ENCODE data around the gene TAF1C. TPM values are rescaled to one million over a fixed set of nuclear protein-coding genes. Genes with fewer than 3 reads are reported as not detected.

Gene TAF1C
- total RNA-seq, 1 experiment from 2014 or later, result 31.9 TPM

DNA sequence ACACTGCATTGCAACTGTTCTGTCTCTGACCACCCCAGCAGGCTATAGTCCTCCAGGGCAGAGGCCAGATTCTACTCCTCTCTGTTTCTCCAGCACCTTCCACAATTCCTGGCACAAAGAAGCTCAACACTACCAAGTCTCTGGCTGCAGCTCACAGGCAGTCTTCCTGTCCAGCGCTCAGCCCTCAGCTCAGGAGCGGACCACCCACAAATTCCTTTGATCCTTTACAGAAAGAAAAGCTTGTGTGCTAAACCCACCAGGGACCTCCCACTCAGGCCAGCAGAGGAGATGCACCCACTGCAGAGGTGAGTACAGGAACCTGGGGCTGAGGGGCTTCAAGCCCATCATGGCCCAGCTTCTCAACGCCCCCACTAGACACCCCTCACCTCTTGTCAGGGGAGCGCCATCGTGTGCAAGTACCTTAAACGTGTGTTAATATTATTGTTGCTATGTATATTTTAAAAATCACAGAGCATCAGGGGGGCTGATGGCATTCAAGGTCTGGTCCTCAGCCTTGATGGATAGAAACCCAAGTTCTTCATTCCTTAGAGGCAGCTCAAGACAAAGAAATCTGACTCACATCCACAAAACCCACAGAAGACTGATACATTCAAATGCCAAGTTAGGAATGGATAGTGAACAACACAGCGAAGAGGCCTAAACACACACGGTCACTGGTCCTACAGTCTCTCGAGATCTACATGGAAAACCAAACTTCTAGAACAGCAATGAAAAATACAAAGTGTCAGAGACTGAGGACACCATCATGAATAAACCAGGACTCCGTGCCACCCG lies 50.3 kb downstream of the TAF1C start:
- ATAC-seq (no peak), DNase-seq (ENCODE audit: low read depth, low spot score) (no peak)
- in situ Hi-C loops (cut with HindIII; ENCODE audit: low pct_unique_long_range_greater_than_20kb, low sequenced_read_pairs) (no loop called here), intact Hi-C loops (cut with micrococcal nuclease; ENCODE audit: unreplicated experiment) (no loop called here)
- H3K4me3 ChIP-seq (ENCODE audit: low read depth in 2 of 2, low read length in 2 of 2), result no peak overlapping the region
- no peaks in the 10 kb centered on the region for H3K36me3 ChIP-seq (ENCODE audit: control insufficient read depth, insufficient read depth, low read length)
- TF ChIP-seq TCF7L2 (IDR thresholded peaks at IDR 0.05; ENCODE audit: low read depth, low read length) (no peak), POLR2AphosphoS5 (IDR thresholded peaks at IDR 0.05; ENCODE audit: low read depth, low read length) (no peak)
- no peaks in the 10 kb centered on the region for H3K27me3 ChIP-seq (ENCODE audit: control insufficient read depth, insufficient read depth, low read length)
- ChIA-PET POLR2A (no interaction called here), CTCF (no interaction called here)
- H3K9me3 ChIP-seq (ENCODE audit: control insufficient read depth, insufficient read depth, low read depth, low read length), result no peaks in the 10 kb centered on the region
- H3K4me1 ChIP-seq (ENCODE audit: control insufficient read depth, insufficient read depth, low read length), result no peaks in the 10 kb centered on the region; the same call in 1 of the 2 replicates
- no peak overlapping the region for H3K27ac ChIP-seq (ENCODE audit: low read length)
- no TSS peak for BruUV-seq (replicated peaks)

DNA sequence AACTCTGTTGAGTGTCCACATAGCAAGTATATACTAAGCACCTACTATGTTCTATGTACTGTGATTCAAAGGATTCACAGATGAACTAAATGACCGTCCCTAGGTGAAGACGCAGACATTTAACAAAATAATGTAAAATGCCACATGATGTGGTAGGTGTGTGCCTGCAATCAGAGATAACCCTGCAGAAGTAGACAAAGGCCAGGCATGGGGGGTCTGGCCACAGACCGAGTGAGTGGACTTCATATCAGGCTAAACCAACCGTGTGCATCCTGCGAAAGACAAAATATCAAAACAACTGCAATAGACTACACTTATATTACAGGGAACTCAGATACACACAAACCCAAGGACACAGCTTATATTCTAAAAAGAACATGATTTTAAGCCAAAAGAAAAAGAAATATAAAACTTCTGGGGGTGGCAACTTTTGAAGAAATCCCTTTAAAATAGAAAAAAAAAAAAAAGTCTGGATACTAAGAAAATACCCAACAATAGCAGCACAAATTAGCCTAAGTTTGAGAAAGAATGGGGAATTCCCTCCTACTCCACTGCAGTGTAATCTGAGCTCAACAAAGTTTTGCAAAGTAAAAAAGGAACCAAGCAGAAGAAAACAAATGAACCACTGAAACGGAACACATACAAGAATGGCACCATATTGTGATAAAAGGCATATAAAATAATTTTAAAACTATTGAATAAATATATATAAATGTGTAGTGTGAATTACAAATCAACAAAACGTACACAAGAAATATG lies 54.2 kb downstream of the TAF1C start:
- BruUV-seq (replicated peaks), result no TSS peak
- Histone ChIP-seq H3K27me3 (ENCODE audit: control insufficient read depth, insufficient read depth, low read length) (no peaks in the 10 kb centered on the region), H3K27ac (ENCODE audit: low read length) (no peak overlapping the region), H3K9me3 (ENCODE audit: control insufficient read depth, insufficient read depth, low read depth, low read length) (no peaks in the 10 kb centered on the region), H3K36me3 (ENCODE audit: control insufficient read depth, insufficient read depth, low read length) (no peaks in the 10 kb centered on the region), H3K4me1 (ENCODE audit: control insufficient read depth, insufficient read depth, low read length) (no peaks in the 10 kb centered on the region), H3K4me3 (ENCODE audit: low read depth in 2 of 2, low read length in 2 of 2) (no peak overlapping the region)
- DNase-seq (ENCODE audit: low read depth, low spot score) (no peak), ATAC-seq (no peak)
- POLR2A ChIA-PET, result no interaction called here
- intact Hi-C loops (cut with micrococcal nuclease; ENCODE audit: unreplicated experiment) (no loop called here), in situ Hi-C loops (cut with HindIII; ENCODE audit: low pct_unique_long_range_greater_than_20kb, low sequenced_read_pairs) (no loop called here)
- CTCF ChIA-PET, result no interaction called here
- TF ChIP-seq TCF7L2 (IDR thresholded peaks at IDR 0.05; ENCODE audit: low read depth, low read length) (no peak), CTCF (IDR thresholded peaks at IDR 0.05) (no peak), POLR2AphosphoS5 (IDR thresholded peaks at IDR 0.05; ENCODE audit: low read depth, low read length) (no peak), SIN3A (IDR thresholded peaks at IDR 0.05; ENCODE audit: borderline replicate concordance, insufficient read depth, low read depth, low read length) (no peak)
- TF ChIP-seq, protein P1, sequence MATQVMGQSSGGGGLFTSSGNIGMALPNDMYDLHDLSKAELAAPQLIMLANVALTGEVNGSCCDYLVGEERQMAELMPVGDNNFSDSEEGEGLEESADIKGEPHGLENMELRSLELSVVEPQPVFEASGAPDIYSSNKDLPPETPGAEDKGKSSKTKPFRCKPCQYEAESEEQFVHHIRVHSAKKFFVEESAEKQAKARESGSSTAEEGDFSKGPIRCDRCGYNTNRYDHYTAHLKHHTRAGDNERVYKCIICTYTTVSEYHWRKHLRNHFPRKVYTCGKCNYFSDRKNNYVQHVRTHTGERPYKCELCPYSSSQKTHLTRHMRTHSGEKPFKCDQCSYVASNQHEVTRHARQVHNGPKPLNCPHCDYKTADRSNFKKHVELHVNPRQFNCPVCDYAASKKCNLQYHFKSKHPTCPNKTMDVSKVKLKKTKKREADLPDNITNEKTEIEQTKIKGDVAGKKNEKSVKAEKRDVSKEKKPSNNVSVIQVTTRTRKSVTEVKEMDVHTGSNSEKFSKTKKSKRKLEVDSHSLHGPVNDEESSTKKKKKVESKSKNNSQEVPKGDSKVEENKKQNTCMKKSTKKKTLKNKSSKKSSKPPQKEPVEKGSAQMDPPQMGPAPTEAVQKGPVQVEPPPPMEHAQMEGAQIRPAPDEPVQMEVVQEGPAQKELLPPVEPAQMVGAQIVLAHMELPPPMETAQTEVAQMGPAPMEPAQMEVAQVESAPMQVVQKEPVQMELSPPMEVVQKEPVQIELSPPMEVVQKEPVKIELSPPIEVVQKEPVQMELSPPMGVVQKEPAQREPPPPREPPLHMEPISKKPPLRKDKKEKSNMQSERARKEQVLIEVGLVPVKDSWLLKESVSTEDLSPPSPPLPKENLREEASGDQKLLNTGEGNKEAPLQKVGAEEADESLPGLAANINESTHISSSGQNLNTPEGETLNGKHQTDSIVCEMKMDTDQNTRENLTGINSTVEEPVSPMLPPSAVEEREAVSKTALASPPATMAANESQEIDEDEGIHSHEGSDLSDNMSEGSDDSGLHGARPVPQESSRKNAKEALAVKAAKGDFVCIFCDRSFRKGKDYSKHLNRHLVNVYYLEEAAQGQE (IDR thresholded peaks at IDR 0.05; ENCODE audit: insufficient read depth in 1 of 2, low read depth in 2 of 2, low read length in 1 of 2), result no peak

DNA sequence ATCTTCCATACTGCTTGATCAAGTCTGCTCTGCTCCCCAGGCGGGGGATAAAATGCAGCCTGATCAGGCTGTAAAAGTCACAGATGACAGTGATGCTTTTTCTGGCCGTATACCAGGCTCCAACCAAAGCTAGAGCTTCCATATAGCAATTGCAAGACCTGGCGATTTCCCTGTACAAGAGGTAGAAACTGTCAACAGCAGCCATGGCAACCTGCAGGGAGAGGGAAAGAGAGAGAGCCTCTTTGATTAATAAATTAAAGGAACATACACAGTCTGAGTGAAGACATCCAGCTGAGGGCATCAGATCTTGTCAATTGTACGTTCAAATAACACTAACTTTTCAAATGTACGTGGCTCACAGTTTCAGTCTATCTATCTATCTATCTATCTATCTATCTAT lies 55.7 kb downstream of the TAF1C start:
- in situ Hi-C loops (cut with HindIII; ENCODE audit: low pct_unique_long_range_greater_than_20kb, low sequenced_read_pairs) (no loop called here), intact Hi-C loops (cut with micrococcal nuclease; ENCODE audit: unreplicated experiment) (no loop called here)
- Histone ChIP-seq H3K36me3 (ENCODE audit: control insufficient read depth, insufficient read depth, low read length) (no peaks in the 10 kb centered on the region), H3K27me3 (ENCODE audit: control insufficient read depth, insufficient read depth, low read length) (no peaks in the 10 kb centered on the region), H3K27ac (ENCODE audit: low read length) (no peak overlapping the region), H3K4me3 (ENCODE audit: low read depth in 2 of 2, low read length in 2 of 2) (no peak overlapping the region), H3K4me1 (ENCODE audit: control insufficient read depth, insufficient read depth, low read length) (no peaks in the 10 kb centered on the region), H3K9me3 (ENCODE audit: control insufficient read depth, insufficient read depth, low read depth, low read length) (no peaks in the 10 kb centered on the region)
- ChIA-PET POLR2A (no interaction called here), CTCF (no interaction called here)
- no peak for TF ChIP-seq TCF7L2 (IDR thresholded peaks at IDR 0.05; ENCODE audit: low read depth, low read length)
- no peak for TF ChIP-seq CTCF (IDR thresholded peaks at IDR 0.05)
- TF ChIP-seq POLR2AphosphoS5 (IDR thresholded peaks at IDR 0.05; ENCODE audit: low read depth, low read length), result no peak
- TF ChIP-seq, protein P1 (IDR thresholded peaks at IDR 0.05; ENCODE audit: insufficient read depth in 1 of 2, low read depth in 2 of 2, low read length in 1 of 2), result no peak
- no peak for TF ChIP-seq SIN3A (IDR thresholded peaks at IDR 0.05; ENCODE audit: borderline replicate concordance, insufficient read depth, low read depth, low read length)
- no peak for DNase-seq (ENCODE audit: low read depth, low spot score)
- no peak for ATAC-seq
- BruUV-seq (replicated peaks), result no TSS peak
